ENCODE measurements around the gene PTGES. TPM values are rescaled to one million over a fixed set of nuclear protein-coding genes. Genes with fewer than 3 reads are reported as not detected.

Gene PTGES
- polyA plus RNA-seq, 1 of the 3 experiments (the other 2 are of a cell fraction) = 5.2 TPM

DNA sequence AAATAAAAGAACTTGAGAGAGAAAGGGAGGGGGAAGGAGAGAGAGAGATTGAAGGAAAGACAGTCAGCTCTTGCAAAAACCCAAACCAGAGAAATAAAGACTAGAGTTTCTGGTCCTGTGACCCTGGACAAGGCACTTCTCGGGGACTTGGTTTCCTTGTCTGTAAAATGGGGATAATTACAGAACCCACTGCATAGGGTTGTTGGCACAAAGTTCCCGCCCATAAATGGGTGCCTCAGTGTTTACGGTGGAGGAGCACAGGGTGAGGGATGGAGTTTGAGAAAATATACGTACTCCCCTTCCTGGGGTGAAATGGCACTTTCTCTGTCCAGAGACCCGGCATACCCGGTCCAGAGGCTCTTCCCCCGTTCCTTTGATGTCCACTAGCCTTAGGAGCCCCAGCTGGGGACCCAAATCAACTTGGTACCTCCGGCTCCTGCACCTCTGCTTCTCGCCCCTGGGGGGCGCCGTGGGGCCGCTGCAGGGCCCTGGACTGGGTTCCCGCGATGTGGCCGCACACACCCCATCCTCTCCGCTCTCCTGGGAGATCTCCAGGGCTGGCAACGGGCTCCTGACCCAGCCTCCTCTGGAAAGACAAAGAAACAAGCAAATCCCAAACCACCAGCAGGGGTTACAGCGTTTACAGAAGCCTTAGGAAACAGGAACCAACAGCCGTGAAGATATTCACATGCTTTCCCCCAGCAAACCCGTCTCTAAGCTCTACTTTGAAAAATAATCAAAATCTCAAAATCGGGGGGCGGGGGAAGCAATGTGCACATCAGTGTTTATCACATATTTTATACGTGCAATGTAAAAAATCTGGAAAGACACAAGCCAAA is 26.3 kb downstream of the PTGES start:
- 28% methylated on average over 18 of the region's 23 CpGs for WGBS (ENCODE audit: low lambda C conversion rate)
- POLR2A ChIA-PET = no interaction called here
- CTCF ChIA-PET = interaction anchor here (0.6 to 6.1 kb wide), 49 partner anchors 8 to 586 kb away, joined by 3 to 115 read pairs (median 6); partner anchors contain the start of genes ASB6, PRRX2 and TOR1B
- TF ChIP-seq SMC3 (IDR thresholded peaks at IDR 0.05; ENCODE audit: low read depth, low read length) (peak; percentile 74), GABPA (IDR thresholded peaks at IDR 0.05; ENCODE audit: low read depth) (no peak), ZBTB33 (IDR thresholded peaks at IDR 0.05; ENCODE audit: borderline replicate concordance, low read depth) (no peak), TAF1 (IDR thresholded peaks at IDR 0.05; ENCODE audit: borderline replicate concordance, low read depth, low read length) (no peak), JUND (IDR thresholded peaks at IDR 0.05) (no peak), YY1 (IDR thresholded peaks at IDR 0.05; ENCODE audit: low read depth) (no peak), GATA2 (CRISPR knock-in tag; IDR thresholded peaks at IDR 0.05) (no peak), CHD2 (IDR thresholded peaks at IDR 0.05; ENCODE audit: low read length, partially characterized antibody) (peak; percentile 79), FOXJ3 (CRISPR knock-in tag; IDR thresholded peaks at IDR 0.05) (no peak), ELF1 (IDR thresholded peaks at IDR 0.05) (no peak), MXI1 (IDR thresholded peaks at IDR 0.05; ENCODE audit: low read depth, low read length) (no peak), FOXM1 (IDR thresholded peaks at IDR 0.05; ENCODE audit: low read depth) (no peak), NRF1 (IDR thresholded peaks at IDR 0.05; ENCODE audit: low read depth, low read length) (no peak), RAD21 (IDR thresholded peaks at IDR 0.05; ENCODE audit: low read length) (peak; percentile 72), MAX (IDR thresholded peaks at IDR 0.05; ENCODE audit: low read depth) (no peak), RCOR1 (IDR thresholded peaks at IDR 0.05; ENCODE audit: low read length) (no peak), MEF2A (IDR thresholded peaks at IDR 0.05; ENCODE audit: borderline replicate concordance, low read depth) (no peak), PBX3 (IDR thresholded peaks at IDR 0.05) (no peak), TCF12 (IDR thresholded peaks at IDR 0.05) (no peak), EZH2phosphoT487 (IDR thresholded peaks at IDR 0.05; ENCODE audit: borderline replicate concordance, low read depth) (no peak), EP300 (IDR thresholded peaks at IDR 0.05; ENCODE audit: borderline replicate concordance in 1 of 2, low read depth in 1 of 2, low read length in 1 of 2) (no peak)
- TF ChIP-seq, protein P1, sequence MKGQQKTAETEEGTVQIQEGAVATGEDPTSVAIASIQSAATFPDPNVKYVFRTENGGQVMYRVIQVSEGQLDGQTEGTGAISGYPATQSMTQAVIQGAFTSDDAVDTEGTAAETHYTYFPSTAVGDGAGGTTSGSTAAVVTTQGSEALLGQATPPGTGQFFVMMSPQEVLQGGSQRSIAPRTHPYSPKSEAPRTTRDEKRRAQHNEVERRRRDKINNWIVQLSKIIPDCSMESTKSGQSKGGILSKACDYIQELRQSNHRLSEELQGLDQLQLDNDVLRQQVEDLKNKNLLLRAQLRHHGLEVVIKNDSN (IDR thresholded peaks at IDR 0.05; ENCODE audit: borderline replicate concordance, low read depth) = no peak
- TF ChIP-seq, protein P2, sequence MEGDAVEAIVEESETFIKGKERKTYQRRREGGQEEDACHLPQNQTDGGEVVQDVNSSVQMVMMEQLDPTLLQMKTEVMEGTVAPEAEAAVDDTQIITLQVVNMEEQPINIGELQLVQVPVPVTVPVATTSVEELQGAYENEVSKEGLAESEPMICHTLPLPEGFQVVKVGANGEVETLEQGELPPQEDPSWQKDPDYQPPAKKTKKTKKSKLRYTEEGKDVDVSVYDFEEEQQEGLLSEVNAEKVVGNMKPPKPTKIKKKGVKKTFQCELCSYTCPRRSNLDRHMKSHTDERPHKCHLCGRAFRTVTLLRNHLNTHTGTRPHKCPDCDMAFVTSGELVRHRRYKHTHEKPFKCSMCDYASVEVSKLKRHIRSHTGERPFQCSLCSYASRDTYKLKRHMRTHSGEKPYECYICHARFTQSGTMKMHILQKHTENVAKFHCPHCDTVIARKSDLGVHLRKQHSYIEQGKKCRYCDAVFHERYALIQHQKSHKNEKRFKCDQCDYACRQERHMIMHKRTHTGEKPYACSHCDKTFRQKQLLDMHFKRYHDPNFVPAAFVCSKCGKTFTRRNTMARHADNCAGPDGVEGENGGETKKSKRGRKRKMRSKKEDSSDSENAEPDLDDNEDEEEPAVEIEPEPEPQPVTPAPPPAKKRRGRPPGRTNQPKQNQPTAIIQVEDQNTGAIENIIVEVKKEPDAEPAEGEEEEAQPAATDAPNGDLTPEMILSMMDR (IDR thresholded peaks at IDR 0.05) = peak; percentile 89
- TF ChIP-seq, protein P3, sequence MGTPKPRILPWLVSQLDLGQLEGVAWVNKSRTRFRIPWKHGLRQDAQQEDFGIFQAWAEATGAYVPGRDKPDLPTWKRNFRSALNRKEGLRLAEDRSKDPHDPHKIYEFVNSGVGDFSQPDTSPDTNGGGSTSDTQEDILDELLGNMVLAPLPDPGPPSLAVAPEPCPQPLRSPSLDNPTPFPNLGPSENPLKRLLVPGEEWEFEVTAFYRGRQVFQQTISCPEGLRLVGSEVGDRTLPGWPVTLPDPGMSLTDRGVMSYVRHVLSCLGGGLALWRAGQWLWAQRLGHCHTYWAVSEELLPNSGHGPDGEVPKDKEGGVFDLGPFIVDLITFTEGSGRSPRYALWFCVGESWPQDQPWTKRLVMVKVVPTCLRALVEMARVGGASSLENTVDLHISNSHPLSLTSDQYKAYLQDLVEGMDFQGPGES (IDR thresholded peaks at IDR 0.05; ENCODE audit: low read depth, low read length) = no peak
- TF ChIP-seq, protein P4, sequence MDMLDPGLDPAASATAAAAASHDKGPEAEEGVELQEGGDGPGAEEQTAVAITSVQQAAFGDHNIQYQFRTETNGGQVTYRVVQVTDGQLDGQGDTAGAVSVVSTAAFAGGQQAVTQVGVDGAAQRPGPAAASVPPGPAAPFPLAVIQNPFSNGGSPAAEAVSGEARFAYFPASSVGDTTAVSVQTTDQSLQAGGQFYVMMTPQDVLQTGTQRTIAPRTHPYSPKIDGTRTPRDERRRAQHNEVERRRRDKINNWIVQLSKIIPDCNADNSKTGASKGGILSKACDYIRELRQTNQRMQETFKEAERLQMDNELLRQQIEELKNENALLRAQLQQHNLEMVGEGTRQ (IDR thresholded peaks at IDR 0.05; ENCODE audit: borderline replicate concordance, low read depth, low read length) = no peak

More for the DNA sequence above, 26.3 kb downstream of the PTGES start:
- no peaks in the 10 kb centered on the region for H3K9me2 ChIP-seq
- peak overlapping the region; percentile 50; the same call in 1 of the 2 replicates for H3K4me2 ChIP-seq
- H3K36me3 ChIP-seq (replicated peaks in 1 of 2; ENCODE audit: control insufficient read depth in 1 of 2, insufficient read depth in 2 of 2, low read length in 1 of 2) = no peaks in the 10 kb centered on the region
- no peaks in the 10 kb centered on the region for H3K9me3 ChIP-seq
- peaks cover 0 to 7% of the 10 kb centered on the region in 2 experiments; a peak in 1 of 4 replicates for H3K4me1 ChIP-seq (ENCODE audit: control insufficient read depth in 1 of 2, insufficient read depth in 2 of 2, low read depth in 1 of 2, low read length in 1 of 2)
- no peaks in the 10 kb centered on the region for H3K79me2 ChIP-seq (ENCODE audit: insufficient read depth)
- H3K27me3 ChIP-seq (ENCODE audit: insufficient read depth) = 0 out of 2 replicates have a peak, but pooled peaks cover 3% of the 10 kb centered on the region
- no peak overlapping the region for H3K4me3 ChIP-seq (ENCODE audit: low read depth in 2 of 2, low read length in 1 of 2)
- no peaks in the 10 kb centered on the region for H3F3A ChIP-seq (replicated peaks; ENCODE audit: insufficient read depth)
- H3K9ac ChIP-seq = no peak overlapping the region
- no peaks in the 10 kb centered on the region for H4K20me1 ChIP-seq (ENCODE audit: insufficient read depth)
- H3K27ac ChIP-seq (ENCODE audit: low read depth in 2 of 2, low read length in 1 of 2) = 0 out of 4 replicates have a peak overlapping the region, but pooled peaks of 1 of the 2 experiments have one; percentile 30
- peak; percentile 97 for DNase-seq
- peak overlapping the region; percentile 78; the same call in 1 of the 2 replicates for H2AFZ ChIP-seq (ENCODE audit: low read depth)

Measured in SK-N-SH (cell line).